HG03432 (cell line): ENCODE results near the gene C13orf46.
"Not testable (repeated sequence)": the region's sequence is repeated elsewhere in the genome, so short reads cannot be mapped to it uniquely, and the experiment has no call there.

Source experiments
- ATAC-seq: cut with Tn5 transposase; IDR thresholded peaks from one replicate; pipeline ENCODE4 v1.9.1; 2021; ENCODE audit warnings: mild to moderate bottlenecking, moderate library complexity; ENCODE audit not compliant: unreplicated experiment

C13orf46 gene

GRCh38 chr13:113926951-113927660, 46.8 kb downstream of the C13orf46 start:
- ATAC-seq = no peak

DNA sequence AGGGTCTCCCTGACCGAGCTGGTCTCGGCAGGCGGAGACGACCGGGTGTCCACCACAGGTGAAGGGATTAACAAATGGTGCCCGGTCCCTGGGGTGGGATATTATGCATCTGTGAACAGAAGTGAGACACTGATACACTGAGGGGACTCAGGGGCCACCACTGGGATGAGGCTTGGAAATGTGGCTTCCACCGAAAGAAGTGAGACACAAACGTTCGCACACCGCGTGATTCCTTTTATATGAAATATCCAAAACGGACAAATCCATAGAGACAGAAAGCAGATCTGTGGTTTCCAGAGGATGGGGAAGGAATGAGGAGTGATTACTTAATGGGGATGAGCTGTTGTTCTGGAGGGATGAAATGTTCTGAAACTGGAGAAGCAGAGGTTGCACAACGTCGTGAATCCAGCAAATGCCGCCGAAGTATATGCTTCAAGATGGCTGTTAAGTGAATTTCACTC, 47.5 kb downstream of the C13orf46 start:
- no peak for ATAC-seq

DNA sequence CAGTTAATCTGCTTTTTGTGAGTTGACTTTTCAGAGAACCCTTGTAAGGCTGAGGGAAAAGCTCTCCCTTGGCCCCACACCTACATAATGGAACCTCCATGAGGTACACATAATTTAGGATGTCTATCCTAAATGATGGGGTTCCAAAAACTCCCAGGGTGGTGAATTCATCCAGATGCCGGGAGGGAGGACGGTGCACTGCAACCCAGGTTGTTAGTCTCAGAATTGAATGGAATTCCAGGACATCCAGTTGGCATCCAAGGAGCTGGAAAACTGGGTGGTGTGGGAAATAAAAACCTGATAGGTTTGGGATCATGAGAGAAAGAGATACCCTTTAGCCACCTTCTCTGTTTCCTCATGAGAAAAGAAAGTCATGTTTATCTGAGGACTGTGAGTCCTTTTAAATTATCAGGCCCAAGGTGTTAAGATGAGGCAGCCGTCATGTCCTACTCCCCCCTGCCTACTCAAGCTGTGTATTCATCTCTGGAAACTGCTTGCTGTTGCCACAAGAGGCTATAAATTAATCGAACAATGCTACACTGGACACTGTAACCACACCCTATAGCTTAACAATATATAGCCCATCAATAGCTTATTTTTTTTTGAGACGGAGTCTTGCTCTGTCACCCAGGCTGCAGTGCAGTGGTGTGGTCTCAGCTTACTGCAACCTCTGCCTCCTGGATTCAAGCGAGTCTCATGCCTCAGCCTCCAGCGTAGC, 49.5 kb downstream of the C13orf46 start:
- ATAC-seq = no peak

DNA sequence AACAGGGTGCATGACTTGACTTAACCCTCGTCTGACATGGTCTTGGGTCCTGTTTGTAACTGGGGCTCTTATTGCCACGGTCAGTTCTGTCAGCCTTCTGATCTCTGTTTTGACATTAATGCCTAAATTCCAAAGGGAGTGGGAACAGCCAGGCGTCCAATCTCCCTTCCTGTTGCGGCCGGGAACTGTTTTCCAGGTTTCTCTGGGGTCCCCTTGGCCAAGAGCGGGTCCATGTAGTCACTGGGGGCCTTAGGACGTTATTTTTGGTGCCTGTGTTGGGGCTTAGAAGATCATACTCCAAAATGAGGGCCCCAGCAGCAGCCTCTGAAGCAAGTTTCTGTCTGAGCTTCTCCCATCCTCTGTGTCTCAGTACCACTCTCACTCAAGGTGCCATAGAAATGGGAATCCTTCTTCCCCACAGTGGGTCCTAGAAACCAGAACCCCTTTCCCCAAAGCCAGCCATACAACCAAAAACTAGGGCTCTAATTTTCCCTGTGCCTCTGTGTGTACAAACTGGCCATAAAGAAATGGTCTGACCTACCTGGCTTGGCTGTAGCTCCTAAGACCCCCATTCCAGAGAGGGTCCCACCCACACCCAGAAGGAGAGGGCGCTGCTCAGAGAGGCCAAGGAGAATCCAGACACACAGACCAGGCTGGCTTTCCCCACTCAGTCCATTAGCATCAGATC, 50.4 kb downstream of the C13orf46 start:
- no peak for ATAC-seq

GRCh38 chr13:113922412-113923118, 51.3 kb downstream of the C13orf46 start:
- no peak for ATAC-seq

- no peak for ATAC-seq
These were observed 52.1 kb downstream of the C13orf46 start for GRCh38 chr13:113921763-113922162.

GRCh38 chr13:113920606-113921286, 53.1 kb downstream of the C13orf46 start:
- no peak for ATAC-seq

- no peak for ATAC-seq
These were observed 53.9 kb downstream of the C13orf46 start for GRCh38 chr13:113919761-113920559.

- no peak for ATAC-seq
These were observed 54.7 kb downstream of the C13orf46 start for GRCh38 chr13:113918981-113919701.

DNA sequence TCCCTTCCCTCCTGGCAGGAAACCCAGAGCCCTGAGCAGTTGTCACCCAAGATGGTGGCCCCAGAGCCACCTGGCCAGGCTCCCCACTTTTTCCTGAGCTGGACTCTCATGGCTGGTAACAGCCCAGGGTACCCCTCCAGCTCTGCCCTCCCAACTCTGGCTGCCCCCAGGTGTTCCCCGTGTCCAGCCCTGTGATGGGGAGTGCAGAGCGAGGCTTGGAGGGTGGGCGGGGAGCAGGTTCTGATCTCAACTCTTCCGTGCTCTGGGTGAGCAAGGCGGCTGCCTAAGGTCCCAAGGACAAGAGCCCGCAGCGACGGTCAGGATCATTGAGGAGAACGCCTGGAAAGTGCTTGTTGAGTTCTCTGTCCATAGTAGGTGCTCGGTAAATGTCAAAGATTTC, 55.3 kb downstream of the C13orf46 start:
- no peak for ATAC-seq

DNA sequence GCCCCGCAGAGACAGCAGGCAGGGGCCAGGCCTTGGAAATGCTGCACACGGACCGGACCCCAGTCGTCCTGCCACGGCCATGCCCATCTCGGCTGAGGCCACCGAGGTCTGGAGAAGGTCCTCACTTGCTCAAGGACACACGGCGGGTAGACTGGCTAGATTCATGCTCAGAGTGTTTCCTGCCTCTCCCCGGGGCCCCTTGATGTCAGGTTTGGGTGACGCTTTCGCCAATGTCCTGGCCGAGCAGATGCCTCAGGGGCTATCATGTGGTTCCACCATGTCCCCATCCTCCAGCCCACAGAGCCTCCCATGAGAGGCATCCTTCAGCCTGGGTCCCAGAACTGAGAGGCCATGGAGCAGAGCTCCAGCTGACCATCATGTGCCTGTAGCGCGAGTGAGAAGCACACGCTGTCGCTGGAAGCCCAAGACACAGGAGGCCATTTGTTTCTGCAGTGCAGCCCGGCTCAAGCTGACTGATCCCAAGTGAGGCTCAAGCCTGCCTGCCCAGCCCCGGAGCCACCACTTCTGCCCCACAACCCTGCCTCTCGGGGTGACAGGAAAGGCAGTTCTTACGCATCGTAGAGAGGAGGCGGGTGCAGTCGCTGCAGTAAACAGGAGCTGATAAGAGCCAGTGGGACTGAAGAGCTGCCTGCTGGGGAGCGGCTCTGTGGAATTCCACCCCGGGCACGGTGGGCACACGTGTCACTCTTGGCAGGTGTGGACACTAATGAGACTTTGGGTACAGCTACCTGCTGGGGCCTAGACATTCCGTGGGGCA, 56.1 kb downstream of the C13orf46 start:
- ATAC-seq = no peak

- no peak for ATAC-seq
These were observed 56.8 kb downstream of the C13orf46 start for GRCh38 chr13:113917096-113917495.

- no peak for ATAC-seq
These were observed 57.5 kb downstream of the C13orf46 start for GRCh38 chr13:113916330-113916815.

- no peak for ATAC-seq
These were observed 58.0 kb downstream of the C13orf46 start for GRCh38 chr13:113915786-113916329.

GRCh38 chr13:113915012-113915763, 58.7 kb downstream of the C13orf46 start:
- no peak for ATAC-seq

GRCh38 chr13:113914333-113915011, 59.4 kb downstream of the C13orf46 start:
- no peak for ATAC-seq

DNA sequence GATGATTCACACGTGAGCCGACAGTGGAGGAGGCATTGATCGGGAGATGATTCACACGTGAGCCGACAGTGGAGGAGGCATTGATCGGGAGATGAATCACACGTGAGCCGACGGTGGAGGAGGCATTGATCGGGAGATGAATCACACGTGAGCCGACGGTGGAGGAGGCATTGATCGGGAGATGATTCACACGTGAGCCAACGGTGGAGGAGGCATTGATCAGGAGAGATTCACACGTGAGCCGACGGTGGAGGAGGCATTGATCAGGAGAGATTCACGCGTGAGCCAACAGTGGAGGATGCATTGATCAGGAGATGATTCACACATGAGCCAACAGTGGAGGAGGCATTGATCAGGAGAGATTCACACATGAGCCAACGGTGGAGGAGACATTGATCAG, 60.0 kb downstream of the C13orf46 start:
- not testable (repeated sequence) for ATAC-seq
